Ramos (cell line): ENCODE data around the gene ATP8A2.

Source experiments
- in situ Hi-C: fragments of 300-500 bp; cut with MboI; formaldehyde crosslinking; loops from one replicate; pipeline ENCODE4 v1.14.3; 2022; ENCODE audit warnings: low sequenced_read_pairs; ENCODE audit not compliant: unreplicated experiment

Gene ATP8A2

GRCh38 chr13:25868490-25868889 lies 496.7 kb downstream of the ATP8A2 start:
- in situ Hi-C loops: no loop called here

GRCh38 chr13:25869941-25870340 lies 498.2 kb downstream of the ATP8A2 start:
- in situ Hi-C loops: no loop called here

- in situ Hi-C loops: no loop called here
Observed at GRCh38 chr13:25871389-25872125, 499.8 kb downstream of the ATP8A2 start.

GRCh38 chr13:25872481-25873241 lies 500.9 kb downstream of the ATP8A2 start:
- in situ Hi-C loops: no loop called here

GRCh38 chr13:25873242-25873612 lies 501.5 kb downstream of the ATP8A2 start:
- in situ Hi-C loops: no loop called here

GRCh38 chr13:25874064-25874737 lies 502.4 kb downstream of the ATP8A2 start:
- in situ Hi-C loops: no loop called here

- in situ Hi-C loops: no loop called here
Observed at GRCh38 chr13:25874907-25875306, 503.1 kb downstream of the ATP8A2 start.

- in situ Hi-C loops: no loop called here
Observed at GRCh38 chr13:25876247-25876646, 504.5 kb downstream of the ATP8A2 start.

- in situ Hi-C loops: no loop called here
Observed at GRCh38 chr13:25879466-25879865, 507.7 kb downstream of the ATP8A2 start.

- in situ Hi-C loops: no loop called here
Observed at GRCh38 chr13:25881136-25881926, 509.6 kb downstream of the ATP8A2 start.

GRCh38 chr13:25881971-25882451 lies 510.2 kb downstream of the ATP8A2 start:
- in situ Hi-C loops: no loop called here

GRCh38 chr13:25882466-25883357 lies 510.9 kb downstream of the ATP8A2 start:
- in situ Hi-C loops: no loop called here

GRCh38 chr13:25885418-25885817 lies 513.6 kb downstream of the ATP8A2 start:
- in situ Hi-C loops: no loop called here

GRCh38 chr13:25886438-25887214 lies 514.9 kb downstream of the ATP8A2 start:
- in situ Hi-C loops: no loop called here

GRCh38 chr13:25887962-25888655 lies 516.3 kb downstream of the ATP8A2 start:
- in situ Hi-C loops: no loop called here

- in situ Hi-C loops: no loop called here
Observed at GRCh38 chr13:25890671-25891212, 519.0 kb downstream of the ATP8A2 start.

GRCh38 chr13:25898991-25899390 lies 527.2 kb downstream of the ATP8A2 start:
- in situ Hi-C loops: no loop called here

- in situ Hi-C loops: no loop called here
Observed at GRCh38 chr13:25899464-25899863, 527.7 kb downstream of the ATP8A2 start.
